ENCODE results near the gene SPATA22.
A peak's percentile ranks its signal among the peaks of the same experiment; 100 is the strongest.
"Not testable (repeated sequence)": the region's sequence is repeated elsewhere in the genome, so short reads cannot be mapped to it uniquely, and the experiment has no call there.

SPATA22 gene

DNA sequence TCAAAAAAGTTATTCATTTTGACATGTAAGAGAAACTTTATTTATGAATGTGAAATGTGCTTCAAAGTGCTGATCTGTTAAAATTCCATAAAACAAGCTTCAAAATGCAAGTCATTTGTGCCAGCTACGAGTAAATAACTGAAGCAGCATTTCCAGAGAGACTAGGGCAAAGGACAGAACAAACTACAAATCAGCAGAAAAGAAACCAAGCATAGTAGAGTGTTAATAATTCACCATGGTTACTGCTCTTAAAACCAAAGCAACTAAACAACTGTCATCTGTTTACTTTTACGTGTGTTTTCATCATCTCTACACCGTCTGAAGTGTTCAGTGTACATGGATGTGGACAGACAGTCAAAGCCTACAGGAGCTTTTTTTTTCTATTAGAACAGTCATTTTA is 2.6 kb upstream of the SPATA22 start:
- DNase-seq (ENCODE audit: low read depth): no peak

DNA sequence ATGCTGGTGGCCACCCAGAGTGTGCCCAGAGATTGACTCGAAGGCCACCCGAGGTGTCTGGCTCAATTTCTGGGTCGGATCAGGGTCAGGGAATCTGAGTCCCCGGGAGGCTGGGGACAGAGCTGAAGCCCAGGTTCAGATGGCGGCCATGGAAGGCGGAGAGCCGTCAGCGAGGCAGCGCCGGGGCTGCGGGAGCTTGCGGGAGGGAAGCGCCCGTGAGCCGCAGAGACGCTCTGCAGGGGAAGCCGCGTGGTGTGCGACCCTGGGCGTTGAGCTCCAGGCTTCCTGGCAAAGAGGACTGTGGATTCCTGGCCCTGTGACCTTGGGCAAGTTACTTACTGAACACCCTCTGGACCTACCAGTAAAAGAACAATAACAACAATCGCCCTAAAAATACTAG is 518 bp upstream of the SPATA22 start:
- DNase-seq (ENCODE audit: low read depth): no peak

DNA sequence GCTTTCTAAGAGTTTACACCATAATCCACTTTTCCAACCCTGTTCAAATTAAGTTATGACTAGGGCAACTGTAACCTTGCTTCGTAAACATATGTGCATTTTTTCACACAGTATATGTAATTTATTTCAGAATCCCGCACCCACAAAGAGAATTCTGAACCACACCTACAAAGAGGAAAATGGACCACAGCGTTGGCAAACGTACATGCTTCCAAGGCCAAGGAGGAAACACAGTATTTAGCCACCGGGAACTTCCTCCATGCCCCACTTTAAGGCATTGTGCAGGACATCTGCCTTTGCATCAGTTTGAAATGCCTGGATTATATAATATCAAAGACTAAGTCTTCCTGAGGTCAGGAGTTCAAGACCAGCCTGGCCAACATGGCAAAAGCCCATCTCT is 2.1 kb downstream of the SPATA22 start:
- DNase-seq (ENCODE audit: low read depth): no peak

DNA sequence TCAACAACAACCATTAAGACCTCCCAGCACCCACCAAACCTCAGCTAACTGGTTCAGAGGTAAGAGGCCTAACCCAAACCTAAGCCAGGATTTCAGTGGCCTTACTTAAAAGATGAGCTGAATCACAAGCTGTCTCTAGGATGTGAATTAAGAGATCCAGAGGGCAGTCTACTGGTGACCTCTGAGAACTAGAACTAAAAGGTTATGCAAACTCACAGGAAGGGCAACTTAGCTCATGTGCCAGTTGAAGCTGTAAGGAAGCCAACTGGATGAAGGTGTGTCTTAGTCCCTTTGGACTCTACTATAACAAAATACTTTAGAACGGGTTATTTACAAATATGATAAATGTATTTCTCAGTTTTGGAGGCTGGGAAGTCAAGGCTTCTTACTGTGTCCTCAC is 5.3 kb downstream of the SPATA22 start:
- not testable (repeated sequence) for DNase-seq (ENCODE audit: low read depth)

DNA sequence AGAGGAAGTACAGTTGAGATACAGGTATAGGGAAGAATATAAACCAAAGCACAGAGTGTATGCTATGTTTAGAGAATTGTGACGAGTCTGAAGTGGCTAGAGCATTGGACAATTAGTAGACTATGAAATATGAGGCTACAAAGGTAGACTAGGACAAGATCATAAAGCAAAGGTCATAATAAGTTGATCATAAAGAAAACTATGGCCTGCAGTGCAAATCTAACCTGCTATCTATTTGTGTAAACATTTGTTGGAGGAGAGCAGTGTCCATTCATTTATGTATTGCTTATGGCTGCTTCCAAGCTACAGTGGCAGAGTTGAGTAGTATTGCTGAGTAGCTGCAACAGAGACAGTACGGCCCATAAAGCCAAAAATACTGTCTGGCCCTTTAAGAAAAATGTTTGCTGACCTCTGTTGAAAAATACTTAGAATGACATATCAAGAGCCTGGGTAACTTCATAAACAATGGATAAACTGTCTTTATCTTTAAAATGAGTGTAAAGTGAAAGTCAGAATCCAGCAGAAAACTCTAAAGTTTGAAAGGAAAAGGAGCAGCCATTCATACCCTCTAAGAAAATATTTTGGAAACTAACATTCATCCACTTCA is 23.5 kb downstream of the SPATA22 start:
- DNase-seq (ENCODE audit: low read depth): no peak

DNA sequence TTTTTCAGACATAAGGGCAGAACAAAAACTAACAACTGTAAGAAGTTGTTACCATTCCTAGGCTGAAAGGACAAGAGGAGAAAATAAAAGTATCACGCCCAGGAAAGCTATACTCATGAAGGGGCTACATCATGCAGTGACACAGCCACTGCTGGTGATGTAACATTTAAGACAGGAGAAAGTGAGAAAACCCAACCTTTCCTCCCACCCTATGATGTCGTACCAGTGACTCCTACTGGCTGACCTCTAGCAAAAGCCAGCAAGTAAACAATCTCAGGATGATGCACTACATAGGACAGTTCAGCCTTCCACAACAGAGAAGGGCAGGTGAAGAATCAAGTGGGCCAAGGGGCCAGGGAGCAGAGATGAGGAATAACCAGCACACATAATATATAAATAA is 24.0 kb downstream of the SPATA22 start:
- peak; percentile 2 for DNase-seq (ENCODE audit: low read depth)

DNA sequence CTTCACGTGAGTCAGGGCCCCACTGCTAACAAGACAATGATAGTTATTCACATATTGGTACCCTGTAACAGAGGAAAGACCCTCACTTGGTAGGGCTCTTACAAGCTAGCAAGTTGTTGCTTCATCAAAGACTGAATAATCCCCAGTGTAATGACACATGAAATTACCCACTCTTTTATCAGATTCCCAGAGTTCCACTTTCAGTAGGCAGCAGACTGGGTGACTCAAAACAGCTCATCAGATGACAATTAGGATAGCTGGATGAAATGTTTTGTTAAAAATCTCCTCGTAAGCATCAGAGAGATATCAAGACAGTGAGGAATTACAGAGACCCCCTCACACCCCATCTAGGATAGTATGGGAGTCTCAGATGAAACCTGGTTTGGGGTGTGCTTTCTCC is 31.2 kb downstream of the SPATA22 start:
- DNase-seq (ENCODE audit: low read depth): no peak

DNA sequence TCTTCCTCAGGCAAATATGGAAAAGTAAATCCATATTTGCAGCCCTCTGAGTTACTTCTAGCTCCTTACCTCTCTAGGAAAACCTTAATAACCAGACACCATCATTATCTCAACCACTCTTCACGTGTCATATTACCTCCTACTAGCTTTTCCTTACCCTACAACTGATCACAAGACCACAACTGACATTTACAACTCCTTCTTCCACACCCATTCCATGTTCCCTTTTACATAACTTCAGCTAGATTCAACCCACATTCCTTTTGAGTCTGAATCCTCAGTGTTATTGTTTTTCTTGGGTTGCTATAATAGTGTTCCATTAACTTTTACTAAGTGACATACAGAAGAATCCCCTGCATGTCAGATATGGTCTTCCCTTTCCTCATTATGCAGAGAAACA is 33.3 kb downstream of the SPATA22 start:
- DNase-seq (ENCODE audit: low read depth): no peak

DNA sequence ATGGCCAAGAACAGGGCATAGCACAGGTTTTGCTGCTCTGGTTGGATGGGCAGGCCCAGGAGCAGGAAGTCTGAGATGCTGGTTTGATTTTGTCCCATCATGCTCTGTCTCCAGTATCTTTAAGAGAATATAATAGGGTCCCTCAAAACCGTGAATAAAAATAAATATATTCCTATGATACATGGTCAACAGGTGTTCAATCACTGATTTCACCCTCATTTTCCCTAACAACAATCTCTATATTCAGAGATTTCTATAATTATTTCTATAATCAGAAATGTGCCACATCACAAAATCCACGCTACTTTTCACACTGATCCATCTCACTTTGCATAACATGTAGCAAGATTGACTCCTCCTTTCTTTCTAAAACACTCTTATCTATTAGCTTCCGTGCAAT is 37.9 kb downstream of the SPATA22 start, which contains the start of gene OR1E2:
OR1E2 (minus strand) TSS at position 101 of the 400 bp plus-strand sequence; CDS start at position 101, 0 bp downstream.
- no peak for DNase-seq (ENCODE audit: low read depth)

DNA sequence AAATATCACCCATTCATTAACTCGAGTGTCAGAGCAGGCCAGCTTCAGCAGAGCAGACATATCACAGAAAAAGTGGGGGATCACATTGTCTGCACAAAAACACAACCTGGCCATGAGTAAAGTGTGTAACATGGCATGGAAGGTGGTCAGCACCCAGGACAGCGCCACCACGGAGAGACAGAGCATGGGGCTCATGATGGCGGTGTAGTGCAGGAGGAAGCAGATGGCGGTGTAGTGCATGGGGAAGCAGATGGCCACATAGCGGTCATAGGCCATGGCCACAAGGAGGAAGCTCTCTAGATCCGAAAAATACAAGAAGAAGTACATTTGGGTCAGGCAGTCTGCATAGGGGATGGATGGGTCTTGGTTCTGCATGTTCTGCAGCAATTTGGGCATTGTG is 38.4 kb downstream of the SPATA22 start:
- peak; percentile 4 for DNase-seq (ENCODE audit: low read depth)

DNA sequence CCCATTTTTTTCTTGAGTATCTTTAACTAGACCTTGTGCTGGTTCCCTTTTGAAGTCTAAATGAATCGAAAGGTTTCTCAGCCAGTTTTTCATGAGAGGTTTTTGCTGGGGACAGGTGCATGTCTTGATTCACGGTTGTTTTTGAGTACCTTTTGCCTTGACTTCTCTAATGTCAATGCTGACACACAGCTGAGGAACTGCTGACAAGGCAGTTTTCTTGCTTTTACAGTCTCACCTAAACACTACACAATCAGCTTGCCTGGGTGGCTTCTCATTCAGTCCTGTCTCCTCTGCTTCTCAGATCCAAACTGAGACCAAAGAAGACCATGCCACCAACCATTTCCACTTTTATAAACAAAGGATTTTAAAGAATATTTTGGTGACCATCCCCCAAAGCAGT is 53.4 kb downstream of the SPATA22 start:
- no peak for DNase-seq (ENCODE audit: low read depth)

DNA sequence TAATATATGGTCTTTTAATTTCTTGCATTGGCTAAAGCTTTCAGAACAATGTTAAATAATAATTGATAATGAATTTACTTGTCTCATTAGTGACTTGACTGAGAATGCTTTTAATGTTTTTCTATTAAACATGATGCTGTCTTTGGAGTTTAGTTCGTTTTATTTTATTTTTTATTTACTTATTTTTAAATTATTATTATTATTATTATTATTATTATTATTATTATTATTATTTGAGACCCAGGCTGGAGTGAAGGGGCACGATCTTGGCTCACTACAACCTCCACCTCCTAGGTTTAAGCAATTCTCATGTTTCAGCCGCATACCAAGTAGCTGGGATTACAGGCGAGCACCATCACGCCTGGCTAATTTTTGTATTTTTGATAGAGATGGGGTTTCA is 56.0 kb downstream of the SPATA22 start:
- no peak for DNase-seq (ENCODE audit: low read depth)

DNA sequence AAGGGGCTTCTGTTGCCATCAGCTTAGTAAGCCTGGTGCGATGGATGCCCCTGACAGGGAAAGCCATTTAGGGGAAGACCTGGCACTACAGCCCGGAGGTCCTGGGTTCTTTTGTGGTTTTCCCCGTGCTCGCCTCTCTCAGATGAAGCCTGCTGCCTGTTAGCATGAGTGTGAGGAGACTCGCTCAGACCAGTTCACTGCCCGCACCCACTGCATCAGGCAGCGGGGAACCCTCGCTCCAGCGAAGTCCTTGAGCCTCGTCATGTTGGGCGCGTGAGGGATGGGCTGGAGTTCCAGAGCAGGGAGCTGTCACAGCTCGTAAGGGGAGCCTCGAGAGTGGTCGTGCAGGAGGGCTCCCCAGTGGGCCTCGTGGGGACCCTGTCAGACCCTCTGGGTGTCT is 59.4 kb downstream of the SPATA22 start:
- DNase-seq (ENCODE audit: low read depth): not testable (repeated sequence)

DNA sequence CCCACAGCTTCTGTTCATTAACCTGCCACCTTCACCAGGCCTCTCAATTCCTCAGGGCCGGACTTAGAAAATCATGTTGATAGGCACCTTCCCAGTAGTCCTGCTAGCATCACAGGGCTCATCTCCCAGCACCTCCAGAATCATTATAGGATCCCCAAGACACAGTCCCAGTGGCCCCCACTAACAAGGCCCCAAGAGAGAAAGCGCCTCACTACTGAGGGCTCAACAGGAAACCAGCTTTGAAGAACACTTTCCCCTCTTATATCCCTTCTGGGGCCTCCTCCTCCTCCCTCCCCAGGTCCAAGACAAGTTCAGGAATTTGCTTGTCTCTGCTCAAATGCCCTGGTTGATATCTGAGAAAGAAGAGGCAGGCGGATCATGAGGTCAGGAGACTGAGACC is 60.5 kb downstream of the SPATA22 start, which contains the start of gene OR3A3:
OR3A3 (plus strand) TSS at position 301 of the 400 bp plus-strand sequence.
- no peak for DNase-seq (ENCODE audit: low read depth)

DNA sequence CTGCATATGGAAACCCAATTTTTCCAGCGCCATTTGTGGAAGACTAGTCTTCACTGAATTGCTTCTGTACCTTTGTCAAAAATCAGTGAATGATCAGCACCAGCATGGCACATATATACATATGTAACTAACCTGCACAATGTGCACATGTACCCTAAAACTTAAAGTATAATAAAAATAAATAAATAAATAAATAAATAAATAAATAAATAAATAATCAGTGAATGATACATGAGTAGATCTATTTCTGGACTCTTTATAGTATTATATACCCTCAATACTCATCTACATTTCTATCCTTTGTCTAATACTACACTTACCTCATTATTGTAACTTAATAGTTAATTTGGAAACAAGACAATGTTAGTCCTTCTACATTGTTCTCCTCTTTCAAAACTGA is 67.8 kb downstream of the SPATA22 start:
- DNase-seq (ENCODE audit: low read depth): not testable (repeated sequence)

DNA sequence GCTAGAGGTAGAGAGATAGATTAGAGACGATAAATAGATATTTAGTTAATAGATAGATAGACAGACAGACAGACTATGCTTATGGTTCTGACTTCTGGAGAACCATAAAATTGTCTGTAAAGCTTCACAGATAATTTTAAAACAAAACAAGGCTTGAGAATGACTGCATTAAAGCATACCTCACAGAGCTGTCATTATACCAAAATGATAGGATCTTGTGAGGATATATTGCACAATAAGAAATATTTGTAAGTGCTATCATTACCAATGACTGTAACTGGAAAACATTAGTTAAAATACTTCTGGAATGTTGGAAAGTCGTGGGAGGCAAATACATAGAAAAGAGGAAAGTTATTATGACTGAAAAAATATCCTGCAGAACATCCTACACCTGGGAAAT is 69.8 kb downstream of the SPATA22 start:
- DNase-seq (ENCODE audit: low read depth): no peak

DNA sequence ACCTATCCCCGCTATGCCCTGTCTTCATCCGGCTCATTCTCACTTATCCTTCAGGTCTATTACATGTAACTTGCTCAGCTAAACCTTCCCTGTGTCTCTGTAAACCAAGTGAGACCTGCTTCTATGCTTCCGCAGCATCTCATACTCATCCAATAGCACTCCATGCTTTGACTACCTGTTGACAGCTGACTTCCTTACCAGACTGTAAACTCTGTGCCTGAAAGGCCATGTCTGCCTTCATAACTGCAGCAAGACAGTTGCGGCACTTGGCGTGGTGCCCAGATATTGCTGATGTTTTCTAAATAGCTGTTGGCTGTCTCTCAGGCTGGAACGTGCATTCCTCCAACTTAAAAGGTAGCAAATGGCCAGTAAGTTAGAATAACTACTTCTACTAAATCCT is 71.6 kb downstream of the SPATA22 start:
- DNase-seq (ENCODE audit: low read depth): no peak

DNA sequence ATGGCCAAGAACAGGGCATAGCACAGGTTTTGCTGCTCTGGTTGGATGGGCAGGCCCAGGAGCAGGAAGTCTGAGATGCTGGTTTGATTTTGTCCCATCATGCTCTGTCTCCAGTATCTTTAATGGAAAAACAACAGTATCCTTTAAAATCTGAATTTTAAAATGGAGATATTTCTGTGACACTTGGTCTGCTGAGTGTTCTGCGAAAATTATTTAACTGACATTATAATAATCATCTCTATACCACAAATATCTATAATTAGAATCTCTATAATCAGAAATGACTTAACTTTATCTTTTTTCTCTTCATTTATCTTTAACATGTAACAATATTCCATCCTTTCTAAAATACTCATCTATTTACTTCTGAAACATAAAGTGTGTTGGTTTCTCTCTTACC is 73.3 kb downstream of the SPATA22 start, which contains the start of gene OR1E1:
OR1E1 (minus strand) TSS at position 101 of the 400 bp plus-strand sequence; CDS start at position 101, 0 bp downstream.
- no peak for DNase-seq (ENCODE audit: low read depth)

DNA sequence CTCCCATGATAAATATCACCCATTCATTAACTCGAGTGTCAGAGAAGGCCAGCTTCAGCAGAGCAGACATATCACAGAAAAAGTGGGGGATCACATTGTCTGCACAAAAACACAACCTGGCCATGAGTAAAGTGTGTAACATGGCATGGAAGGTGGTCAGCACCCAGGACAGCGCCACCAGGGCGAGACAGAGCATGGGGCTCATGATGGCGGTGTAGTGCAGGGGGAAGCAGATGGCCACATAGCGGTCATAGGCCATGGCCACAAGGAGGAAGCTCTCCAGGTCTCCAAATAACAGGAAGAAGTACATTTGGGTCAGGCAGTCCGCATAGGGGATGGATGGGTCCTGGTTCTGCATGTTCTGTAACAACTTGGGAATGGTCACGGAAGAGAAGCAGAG is 73.8 kb downstream of the SPATA22 start:
- DNase-seq (ENCODE audit: low read depth): not testable (repeated sequence)

Data from EH (cell line).